ENCODE data around the gene KCNMB2. TPM values are rescaled to one million over a fixed set of nuclear protein-coding genes. Genes with fewer than 3 reads are reported as not detected.

KCNMB2 gene
- total RNA-seq, 1 donor from 2014 or later, result 1.2 TPM

- no peak for TF ChIP-seq CTCF (IDR thresholded peaks at IDR 0.05)
- intact Hi-C loops (cut with DNase I), result no loop called here
- no peak for DNase-seq
- H3K4me3 ChIP-seq, result no peak overlapping the region
- H3K27ac ChIP-seq, result no peak overlapping the region
- no peaks in the 10 kb centered on the region for H3K9me3 ChIP-seq
- H3K36me3 ChIP-seq, result no peaks in the 10 kb centered on the region
- H3K4me1 ChIP-seq, result no peaks in the 10 kb centered on the region
- no peaks in the 10 kb centered on the region for H3K27me3 ChIP-seq
- no peak for ATAC-seq
Observed at GRCh38 chr3:178806651-178807050, 270.4 kb downstream of the KCNMB2 start.

- H3K4me3 ChIP-seq, result no peak overlapping the region
- intact Hi-C loops (cut with DNase I), result no loop called here
- DNase-seq (no peak), ATAC-seq (no peak)
- no peaks in the 10 kb centered on the region for H3K27me3 ChIP-seq
- no peaks in the 10 kb centered on the region for H3K4me1 ChIP-seq
- no peaks in the 10 kb centered on the region for H3K9me3 ChIP-seq
- H3K36me3 ChIP-seq, result no peaks in the 10 kb centered on the region
- no peak for TF ChIP-seq CTCF (IDR thresholded peaks at IDR 0.05)
- no peak overlapping the region for H3K27ac ChIP-seq
Observed at GRCh38 chr3:178807694-178808093, 271.5 kb downstream of the KCNMB2 start.

- no peaks in the 10 kb centered on the region for H3K4me1 ChIP-seq
- no peak overlapping the region for H3K4me3 ChIP-seq
- no peak for DNase-seq
- no peaks in the 10 kb centered on the region for H3K36me3 ChIP-seq
- TF ChIP-seq CTCF (IDR thresholded peaks at IDR 0.05), result no peak
- H3K27me3 ChIP-seq, result no peaks in the 10 kb centered on the region
- intact Hi-C loops (cut with DNase I), result no loop called here
- no peak overlapping the region for H3K27ac ChIP-seq
- ATAC-seq, result no peak
- H3K9me3 ChIP-seq, result no peaks in the 10 kb centered on the region
Observed at GRCh38 chr3:178808748-178809147, 272.5 kb downstream of the KCNMB2 start.

- DNase-seq (no peak), ATAC-seq (no peak)
- H3K4me3 ChIP-seq, result no peak overlapping the region
- no peaks in the 10 kb centered on the region for H3K36me3 ChIP-seq
- no peak overlapping the region for H3K27ac ChIP-seq
- intact Hi-C loops (cut with DNase I), result no loop called here
- H3K27me3 ChIP-seq, result no peaks in the 10 kb centered on the region
- no peak for TF ChIP-seq CTCF (IDR thresholded peaks at IDR 0.05)
- no peaks in the 10 kb centered on the region for H3K4me1 ChIP-seq
- H3K9me3 ChIP-seq, result no peaks in the 10 kb centered on the region
Observed at GRCh38 chr3:178810181-178810580, 273.9 kb downstream of the KCNMB2 start.

GRCh38 chr3:178822722-178823121 lies 286.5 kb downstream of the KCNMB2 start:
- DNase-seq (no peak), ATAC-seq (no peak)
- Histone ChIP-seq H3K27ac (no peak overlapping the region), H3K36me3 (no peaks in the 10 kb centered on the region), H3K27me3 (no peaks in the 10 kb centered on the region), H3K4me1 (no peaks in the 10 kb centered on the region), H3K9me3 (no peaks in the 10 kb centered on the region), H3K4me3 (no peak overlapping the region)
- no peak for TF ChIP-seq CTCF (IDR thresholded peaks at IDR 0.05)
- intact Hi-C loops (cut with DNase I), result no loop called here

- H3K27ac ChIP-seq, result no peak overlapping the region
- no peak overlapping the region for H3K4me3 ChIP-seq
- ATAC-seq, result no peak
- no peaks in the 10 kb centered on the region for H3K36me3 ChIP-seq
- DNase-seq, result no peak
- no peaks in the 10 kb centered on the region for H3K27me3 ChIP-seq
- intact Hi-C loops (cut with DNase I), result no loop called here
- no peak for TF ChIP-seq CTCF (IDR thresholded peaks at IDR 0.05)
- no peaks in the 10 kb centered on the region for H3K4me1 ChIP-seq
- H3K9me3 ChIP-seq, result no peaks in the 10 kb centered on the region
Observed at GRCh38 chr3:178823150-178823549, 286.9 kb downstream of the KCNMB2 start.

Data from upper lobe of right lung (tissue), 1 donor.